Neuronal stem cell (in vitro differentiated cells): Measurements from ENCODE around the gene TMEM114.

Experiments used
- DNase-seq: peaks from one replicate; pipeline ENCODE4 v3.0.0-alpha.2; 2013; ENCODE audit warnings: low spot score
- H2AFZ ChIP-seq: one replicate; pipeline ENCODE4 v1.6.1; 2013; ENCODE audit warnings: mild to moderate bottlenecking, low read length, inconsistent platforms
- H2AK5ac ChIP-seq: 2 replicates; pipeline ENCODE4 v1.6.1; 2013; ENCODE audit warnings: low read depth, mild to moderate bottlenecking, inconsistent platforms, low read length, moderate library complexity, mixed read lengths
- H2BK120ac ChIP-seq: 2 replicates; pipeline ENCODE4 v1.6.1; 2013; ENCODE audit warnings: low read depth, mild to moderate bottlenecking, inconsistent platforms, low read length, moderate library complexity, mixed read lengths
- H2BK12ac ChIP-seq: one replicate; pipeline ENCODE4 v1.6.1; 2013; ENCODE audit warnings: low read length, inconsistent platforms
- H2BK15ac ChIP-seq: 2 replicates; pipeline ENCODE4 v1.6.1; 2013; ENCODE audit warnings: mild to moderate bottlenecking, low read length, inconsistent platforms, mixed read lengths
- H2BK5ac ChIP-seq: one replicate; pipeline ENCODE4 v1.6.1; 2013; ENCODE audit warnings: inconsistent platforms, mild to moderate bottlenecking, low read length, moderate library complexity
- H3K14ac ChIP-seq: one replicate; pipeline ENCODE4 v1.6.1; 2013; ENCODE audit warnings: low read length, inconsistent platforms
- H3K18ac ChIP-seq: 2 replicates; pipeline ENCODE4 v1.6.1; 2013; ENCODE audit warnings: low read length, inconsistent platforms
- H3K23ac ChIP-seq: 2 replicates; pipeline ENCODE4 v1.6.1; 2013; ENCODE audit warnings: low read depth, mild to moderate bottlenecking, mixed read lengths, low read length, inconsistent platforms; ENCODE audit not compliant: poor library complexity
- H3K27ac ChIP-seq: replicated peaks from 3 replicates; pipeline ENCODE4 v1.5.1; 2013; ENCODE audit warnings: low read length, inconsistent platforms
- H3K27me3 ChIP-seq, 3 experiments: 2 replicates each; pipeline ENCODE4 v1.6.1; 2013; ENCODE audit warnings: low read length in 3 of 3, mild to moderate bottlenecking in 2 of 3, inconsistent platforms in 1 of 3, low read depth in 1 of 3, mixed read lengths in 1 of 3, moderate library complexity in 1 of 3; ENCODE audit not compliant: control insufficient read depth in 3 of 3, insufficient read depth in 3 of 3
- H3K36me3 ChIP-seq, 2 donors: replicated peaks in 1 of 2; 2 replicates each; pipeline ENCODE4 v1.6.1; 2013; ENCODE audit warnings: low read length in 2 of 2; ENCODE audit not compliant: control insufficient read depth in 2 of 2, insufficient read depth in 2 of 2
- H3K4ac ChIP-seq: 2 replicates; pipeline ENCODE4 v1.6.1; 2013; ENCODE audit warnings: inconsistent platforms, mild to moderate bottlenecking, low read length, moderate library complexity
- H3K4me1 ChIP-seq, 2 donors: 1 replicate in 1 of 2; 2 replicates in 1 of 2; pipeline ENCODE4 v1.6.1; 2013; ENCODE audit warnings: low read length in 2 of 2, low read depth in 1 of 2; ENCODE audit not compliant: control insufficient read depth in 2 of 2, insufficient read depth in 1 of 2
- H3K4me2 ChIP-seq: one replicate; pipeline ENCODE4 v1.6.1; 2013; ENCODE audit warnings: mild to moderate bottlenecking, low read length, inconsistent platforms; ENCODE audit not compliant: insufficient read depth, poor library complexity, severe bottlenecking
- H3K4me3 ChIP-seq, 2 donors: 2 replicates each; pipeline ENCODE4 v1.5.1; 2013; ENCODE audit warnings: low read length in 2 of 2, mild to moderate bottlenecking in 2 of 2, inconsistent platforms in 1 of 2, moderate library complexity in 1 of 2
- H3K79me1 ChIP-seq: one replicate; pipeline ENCODE4 v1.6.1; 2013; ENCODE audit warnings: low read depth, mild to moderate bottlenecking, inconsistent platforms, low read length, moderate library complexity
- H3K9ac ChIP-seq: one replicate; pipeline ENCODE4 v1.6.1; 2013; ENCODE audit warnings: mild to moderate bottlenecking, low read depth, low read length, inconsistent platforms; ENCODE audit not compliant: poor library complexity
- H3K9me3 ChIP-seq, 2 donors: replicated peaks in 1 of 2; 2 replicates each; pipeline versions ENCODE3 to v1.6.1; 2013; ENCODE audit warnings: low read length in 2 of 2, mild to moderate bottlenecking in 2 of 2, inconsistent platforms in 1 of 2, low read depth in 1 of 2, mixed read lengths in 1 of 2, moderate library complexity in 1 of 2; ENCODE audit not compliant: control insufficient read depth in 2 of 2, insufficient read depth in 1 of 2
- H4K8ac ChIP-seq: one replicate; pipeline ENCODE4 v1.6.1; 2013; ENCODE audit warnings: low read depth, mild to moderate bottlenecking, inconsistent platforms, low read length, moderate library complexity
- H4K91ac ChIP-seq: one replicate; pipeline ENCODE4 v1.6.1; 2013; ENCODE audit warnings: low read length, low read depth, mild to moderate bottlenecking, inconsistent platforms; ENCODE audit not compliant: poor library complexity
- WGBS, 2 donors: extraction: QIAGEN DNeasy Blood & Tissue Kit; methylation state at CpG; one replicate each; pipeline ENCODE4 v1.1.7; 2013; ENCODE audit warnings: missing lambda C conversion rate in 2 of 2, mixed read lengths in 1 of 2; ENCODE audit not compliant: insufficient read length in 2 of 2, insufficient replicate concordance in 1 of 2; ENCODE audit errors: extremely low coverage in 2 of 2; 5-methylcytosine and 5-hydroxymethylcytosine counted together

The TMEM114 gene

DNA sequence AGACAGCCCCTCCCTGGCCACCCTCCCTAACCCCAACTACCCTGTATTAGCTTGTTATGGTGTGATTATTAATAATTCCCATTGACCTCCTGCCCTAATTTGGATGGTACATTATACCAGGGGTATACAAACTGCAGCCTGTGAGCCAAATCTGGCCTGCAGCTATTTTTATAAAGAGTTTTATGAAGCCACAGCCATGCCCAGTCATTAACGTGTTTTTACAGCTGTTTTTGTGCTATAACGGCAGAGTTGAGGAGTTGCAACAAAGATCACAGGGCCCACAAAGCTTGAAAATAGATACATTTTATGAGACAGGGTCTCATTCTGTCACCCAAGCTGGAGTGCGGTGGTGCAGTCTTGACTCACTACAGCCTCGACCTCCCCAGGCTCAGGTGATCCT lies 37.1 kb upstream of the TMEM114 start:
- H2BK120ac ChIP-seq, result no peak overlapping the region
- H3K18ac ChIP-seq, result no peak overlapping the region
- H3K4me1 ChIP-seq, result peaks cover 1 to 7% of the 10 kb centered on the region in 2 donors
- H2AK5ac ChIP-seq, result no peak overlapping the region
- no peak overlapping the region for H3K4ac ChIP-seq
- H4K8ac ChIP-seq, result no peak overlapping the region
- no peak for DNase-seq
- H3K9me3 ChIP-seq, result no peaks in the 10 kb centered on the region
- no peak overlapping the region for H3K27ac ChIP-seq
- no peak overlapping the region for H2AFZ ChIP-seq
- H4K91ac ChIP-seq, result no peak overlapping the region
- H3K23ac ChIP-seq, result no peak overlapping the region
- H3K79me1 ChIP-seq, result peaks cover 3% of the 10 kb centered on the region
- H2BK15ac ChIP-seq, result no peak overlapping the region
- no peak overlapping the region for H3K4me2 ChIP-seq
- no peak overlapping the region for H2BK12ac ChIP-seq
- peaks cover 45 to 92% of the 10 kb centered on the region in 2 donors for H3K36me3 ChIP-seq
- no peak overlapping the region for H3K14ac ChIP-seq
- H3K27me3 ChIP-seq, result no peaks in the 10 kb centered on the region
- no peak overlapping the region for H3K9ac ChIP-seq
- no peak overlapping the region for H2BK5ac ChIP-seq
- H3K4me3 ChIP-seq, result no peak overlapping the region
- no CpG with 5 or more reads among the region's 4 CpGs for WGBS, 2 donors

- H3K27ac ChIP-seq, result no peak overlapping the region
- H3K36me3 ChIP-seq, result peaks cover 44 to 87% of the 10 kb centered on the region in 2 donors
Measured at GRCh38 chr16:8626946-8627345, 36.6 kb upstream of the TMEM114 start.

GRCh38 chr16:8625491-8626087 lies 35.3 kb upstream of the TMEM114 start:
- peaks cover 8% of the 10 kb centered on the region for H3K79me1 ChIP-seq
- no peak overlapping the region for H3K18ac ChIP-seq
- H3K27ac ChIP-seq, result no peak overlapping the region
- no peak overlapping the region for H2AFZ ChIP-seq
- peaks cover 0 to under 1% of the 10 kb centered on the region in 2 donors for H3K9me3 ChIP-seq
- H4K91ac ChIP-seq, result no peak overlapping the region
- no peak overlapping the region for H3K23ac ChIP-seq
- no peak overlapping the region for H3K9ac ChIP-seq
- WGBS, 2 donors, result no CpG with 5 or more reads among the region's 10 CpGs
- no peak overlapping the region for H2BK15ac ChIP-seq
- no peak overlapping the region for H2BK5ac ChIP-seq
- peaks cover 1 to 4% of the 10 kb centered on the region in 2 donors for H3K4me1 ChIP-seq
- no peak overlapping the region for H2BK120ac ChIP-seq
- H3K4me2 ChIP-seq, result no peak overlapping the region
- H3K4ac ChIP-seq, result no peak overlapping the region
- no peak for DNase-seq
- H3K27me3 ChIP-seq, result no peaks in the 10 kb centered on the region
- H3K4me3 ChIP-seq, result no peak overlapping the region
- peaks cover 41 to 74% of the 10 kb centered on the region in 2 donors for H3K36me3 ChIP-seq
- H2AK5ac ChIP-seq, result no peak overlapping the region
- no peak overlapping the region for H4K8ac ChIP-seq
- no peak overlapping the region for H3K14ac ChIP-seq
- H2BK12ac ChIP-seq, result no peak overlapping the region

More at GRCh38 chr16:8626946-8627345, 36.6 kb upstream of the TMEM114 start:
- Histone ChIP-seq H3K9ac (no peak overlapping the region), H3K9me3 (no peaks in the 10 kb centered on the region), H4K91ac (no peak overlapping the region), H3K23ac (no peak overlapping the region), H2BK120ac (no peak overlapping the region), H2BK12ac (no peak overlapping the region), H2AFZ (no peak overlapping the region), H3K14ac (no peak overlapping the region), H3K18ac (no peak overlapping the region), H3K4me2 (no peak overlapping the region), H2AK5ac (no peak overlapping the region), H3K27me3 (no peaks in the 10 kb centered on the region), H4K8ac (no peak overlapping the region), H3K4ac (no peak overlapping the region), H3K79me1 (peaks cover 5% of the 10 kb centered on the region), H3K4me3 (no peak overlapping the region), H3K4me1 (peaks cover 1 to 7% of the 10 kb centered on the region in 2 donors), H2BK5ac (no peak overlapping the region), H2BK15ac (no peak overlapping the region)
- WGBS, 2 donors, result no CpG with 5 or more reads among the region's 8 CpGs
- no peak for DNase-seq

- DNase-seq, result no peak
- Histone ChIP-seq H3K27me3 (peaks cover 0 to 6% (median 0%) of the 10 kb centered on the region in 3 experiments), H2BK5ac (no peak overlapping the region), H2AK5ac (no peak overlapping the region), H2BK12ac (no peak overlapping the region), H3K14ac (no peak overlapping the region), H3K4me3 (no peak overlapping the region), H3K27ac (no peak overlapping the region), H3K18ac (no peak overlapping the region), H3K9me3 (peaks cover 0 to 12% of the 10 kb centered on the region in 2 donors), H3K9ac (no peak overlapping the region), H2AFZ (no peak overlapping the region), H3K4me2 (no peak overlapping the region), H2BK15ac (no peak overlapping the region), H2BK120ac (no peak overlapping the region), H4K8ac (no peak overlapping the region), H3K4ac (no peak overlapping the region), H4K91ac (no peak overlapping the region), H3K4me1 (peaks cover 0 to 6% of the 10 kb centered on the region in 2 donors), H3K23ac (no peak overlapping the region), H3K79me1 (peaks cover 8% of the 10 kb centered on the region), H3K36me3 (peaks cover 23 to 54% of the 10 kb centered on the region in 2 donors)
Measured at GRCh38 chr16:8623634-8624033, 33.3 kb upstream of the TMEM114 start.
